Measurements from ENCODE around the gene SGMS1. TPM values are rescaled to one million over a fixed set of nuclear protein-coding genes. Genes with fewer than 3 reads are reported as not detected.
A peak's percentile ranks its signal among the peaks of the same experiment; 100 is the strongest.

The SGMS1 gene
- total RNA-seq, 1 experiment from 2014 or later = 24.7 TPM

- no peaks in the 10 kb centered on the region for H3K9me3 Mint-ChIP-seq (ENCODE audit: unreplicated experiment)
- peak overlapping the region; percentile 83 for H3K4me3 Mint-ChIP-seq (ENCODE audit: unreplicated experiment)
- POLR2A ChIA-PET = interaction anchor here (0.6 to 5.5 kb wide), 21 partner anchors 10 to 1506 kb away, joined by 3 to 71 read pairs (median 6); partner anchors contain the start of genes ASAH2B and SGMS1
- H3K36me3 Mint-ChIP-seq (ENCODE audit: insufficient read depth, unreplicated experiment) = no peaks in the 10 kb centered on the region
- peak overlapping the region; percentile 91 for H3K27ac Mint-ChIP-seq (ENCODE audit: low read depth, unreplicated experiment)
- no peaks in the 10 kb centered on the region for H3K27me3 Mint-ChIP-seq (ENCODE audit: insufficient read depth, unreplicated experiment)
- intact Hi-C loops (cut with micrococcal nuclease) = loop anchor here (1.0 to 5.0 kb wide), 5 partner anchors 24 to 207 kb away; no protein-coding TSS in a partner anchor
- no TSS peak for BruUV-seq (replicated peaks)
- no peak for TF ChIP-seq CTCF (IDR thresholded peaks at IDR 0.05; ENCODE audit: unreplicated experiment)
- CTCF ChIA-PET = interaction anchor here (0.6 to 2.9 kb wide), 8 partner anchors 10 to 1005 kb away, joined by 3 to 14 read pairs (median 4); no protein-coding TSS in a partner anchor
- peak; percentile 91 for DNase-seq (ENCODE audit: unreplicated experiment)
- H3K4me1 Mint-ChIP-seq (ENCODE audit: insufficient read depth, unreplicated experiment) = peaks cover 11% of the 10 kb centered on the region
These were observed 205.6 kb downstream of the SGMS1 start for GRCh38 chr10:50417886-50418830.

GRCh38 chr10:50417486-50417885, 206.3 kb downstream of the SGMS1 start:
- no peaks in the 10 kb centered on the region for H3K9me3 Mint-ChIP-seq (ENCODE audit: unreplicated experiment)
- H3K4me3 Mint-ChIP-seq (ENCODE audit: unreplicated experiment) = peak overlapping the region; percentile 83

GRCh38 chr10:50416881-50417280, 206.9 kb downstream of the SGMS1 start:
- Mint-ChIP-seq H3K4me1 (ENCODE audit: insufficient read depth, unreplicated experiment) (peaks cover 11% of the 10 kb centered on the region), H3K4me3 (ENCODE audit: unreplicated experiment) (peak overlapping the region; percentile 83)
- no TSS peak for BruUV-seq (replicated peaks)

More at GRCh38 chr10:50417486-50417885, 206.3 kb downstream of the SGMS1 start:
- POLR2A ChIA-PET = interaction anchor here (0.7 to 5.5 kb wide), 18 partner anchors 10 to 322 kb away, joined by 3 to 71 read pairs (median 8); partner anchors contain the start of genes ASAH2B and SGMS1
- H3K4me1 Mint-ChIP-seq (ENCODE audit: insufficient read depth, unreplicated experiment) = peaks cover 11% of the 10 kb centered on the region
- CTCF ChIA-PET = interaction anchor here (0.9 to 2.9 kb wide), 7 partner anchors 9 to 204 kb away, joined by 3 to 14 read pairs (median 4); no protein-coding TSS in a partner anchor
- H3K27me3 Mint-ChIP-seq (ENCODE audit: insufficient read depth, unreplicated experiment) = no peaks in the 10 kb centered on the region
- TF ChIP-seq CTCF (IDR thresholded peaks at IDR 0.05; ENCODE audit: unreplicated experiment) = no peak
- peak; percentile 56 for DNase-seq (ENCODE audit: unreplicated experiment)
- H3K36me3 Mint-ChIP-seq (ENCODE audit: insufficient read depth, unreplicated experiment) = no peaks in the 10 kb centered on the region
- intact Hi-C loops (cut with micrococcal nuclease) = loop anchor here (2.0 to 5.0 kb wide), 3 partner anchors 90 to 207 kb away; no protein-coding TSS in a partner anchor
- H3K27ac Mint-ChIP-seq (ENCODE audit: low read depth, unreplicated experiment) = peak overlapping the region; percentile 91
- BruUV-seq (replicated peaks) = no TSS peak

More at GRCh38 chr10:50416881-50417280, 206.9 kb downstream of the SGMS1 start:
- CTCF ChIA-PET = interaction anchor here (0.6 to 2.9 kb wide), 7 partner anchors 9 to 1806 kb away, joined by 3 to 14 read pairs (median 4); no protein-coding TSS in a partner anchor
- H3K36me3 Mint-ChIP-seq (ENCODE audit: insufficient read depth, unreplicated experiment) = no peaks in the 10 kb centered on the region
- no peaks in the 10 kb centered on the region for H3K9me3 Mint-ChIP-seq (ENCODE audit: unreplicated experiment)
- POLR2A ChIA-PET = interaction anchor here (0.7 to 5.5 kb wide), 17 partner anchors 9 to 208 kb away, joined by 3 to 71 read pairs (median 8); partner anchors contain the start of gene SGMS1
- no peak for DNase-seq (ENCODE audit: unreplicated experiment)
- TF ChIP-seq CTCF (IDR thresholded peaks at IDR 0.05; ENCODE audit: unreplicated experiment) = no peak
- H3K27me3 Mint-ChIP-seq (ENCODE audit: insufficient read depth, unreplicated experiment) = no peaks in the 10 kb centered on the region
- intact Hi-C loops (cut with micrococcal nuclease) = loop anchor here (2.0 to 5.0 kb wide), 3 partner anchors 90 to 208 kb away; no protein-coding TSS in a partner anchor
- H3K27ac Mint-ChIP-seq (ENCODE audit: low read depth, unreplicated experiment) = no peak overlapping the region

Data from MCF 10A (cell line).